HepG2 (cell line): Measurements from ENCODE around the gene TBC1D16. TPM values are rescaled to one million over a fixed set of nuclear protein-coding genes. Genes with fewer than 3 reads are reported as not detected.

ENCODE experiments used
- ATAC-seq: fragments of 200-7000 bp; cut with Tn5 transposase; 3 replicates; pipeline ENCODE4 v1.9.1; 2020; ENCODE audit warnings: mild to moderate bottlenecking, moderate library complexity
- BruUV-seq: library from RNA; stranded (reverse); fragments of 400-500 nt; replicated peaks from 2 replicates; lab custom pipeline; 2021; lab: Mats Ljungman, UMichigan
- CTCF ChIA-PET: fragments of 300-600 bp; formaldehyde crosslinking; extraction: SDS; loops from one replicate; lab custom pipeline; 2021; ENCODE audit warnings: low total read pairs, inconsistent platforms, low intra/inter-chr PET ratio; lab: Yijun Ruan, JAX
- POLR2A ChIA-PET: fragments of 350-600 bp; sonication (Branson Sonifier 250); formaldehyde crosslinking; loops from one replicate; lab custom pipeline; 2020; ENCODE audit warnings: antibody characterized with exemption, inconsistent platforms; lab: Yijun Ruan, JAX
- DNase-seq: peaks from one replicate; pipeline ENCODE4 v3.0.0-alpha.2; 2015; ENCODE audit warnings: low spot score
- FAIRE-seq: peaks from 3 replicates; lab custom pipeline; 2011; peaks lifted over from hg19 to GRCh38; lab: Jason Lieb, UNC
- H2AFZ ChIP-seq: one replicate; pipeline ENCODE4 v1.6.1; 2011; ENCODE audit warnings: low read length, inconsistent platforms
- H3K27ac ChIP-seq: fragments of 300-600 bp; 3 replicates; pipeline ENCODE4 v1.8.0; 2011; ENCODE audit warnings: mixed run types, mild to moderate bottlenecking, mixed read lengths, low read length, inconsistent platforms; ENCODE audit not compliant: insufficient read depth; ENCODE audit errors: extremely low read length
- H3K27me3 ChIP-seq, 2 experiments: fragments of 200-600 bp in 1 of 2; 2 replicates in 1 of 2; 3 replicates in 1 of 2; pipeline versions ENCODE4 v1.6.0 to v1.8.0; 2011; ENCODE audit warnings: low read length in 2 of 2, mild to moderate bottlenecking in 2 of 2, moderate library complexity in 2 of 2, inconsistent platforms in 1 of 2; ENCODE audit not compliant: insufficient read depth in 2 of 2, control insufficient read depth in 1 of 2
- H3K36me3 ChIP-seq, 2 experiments: fragments of 200-600 bp in 1 of 2; replicated peaks in 1 of 2; 2 replicates in 1 of 2; 3 replicates in 1 of 2; pipeline versions ENCODE4 v1.5.1 to v1.8.0; 2011; ENCODE audit warnings: low read length in 2 of 2, inconsistent platforms in 1 of 2; ENCODE audit not compliant: insufficient read depth in 2 of 2, control insufficient read depth in 1 of 2
- H3K4me1 ChIP-seq: 2 replicates; pipeline ENCODE4 v1.5.1; 2012; ENCODE audit warnings: low read length, inconsistent platforms; ENCODE audit not compliant: insufficient read depth
- H3K4me2 ChIP-seq: 2 replicates; pipeline ENCODE4 v1.6.0; 2011; ENCODE audit warnings: low read depth, low read length, inconsistent platforms
- H3K4me3 ChIP-seq, 3 experiments: fragments of 200-600 bp in 1 of 3; sonication (generic), shearing (Covaris generic) in 1 of 3; replicated peaks in 1 of 3; 2 replicates each; pipeline ENCODE4 v1.5.1; 2011 to 2016; ENCODE audit warnings: low read length in 3 of 3, inconsistent platforms in 2 of 3, low read depth in 2 of 3, mild to moderate bottlenecking in 2 of 3, control low read depth in 1 of 3, mixed read lengths in 1 of 3; ENCODE audit not compliant: insufficient read depth in 1 of 3
- H3K79me2 ChIP-seq: one replicate; pipeline ENCODE4 v1.6.1; 2011; ENCODE audit warnings: low read length, inconsistent platforms; ENCODE audit not compliant: insufficient read depth
- H3K9ac ChIP-seq: 2 replicates; pipeline ENCODE4 v1.6.0; 2011; ENCODE audit warnings: mild to moderate bottlenecking, low read depth, low read length, inconsistent platforms; ENCODE audit not compliant: insufficient read depth
- H3K9me3 ChIP-seq: 2 replicates; pipeline ENCODE4 v1.5.1; 2012; ENCODE audit warnings: mild to moderate bottlenecking, low read length
- H4K20me1 ChIP-seq: 2 replicates; pipeline ENCODE4 v1.6.0; 2011; ENCODE audit warnings: inconsistent platforms, mild to moderate bottlenecking, low read length, moderate library complexity; ENCODE audit not compliant: insufficient read depth
- AGO2 ChIP-seq: fragments of 200-400 bp; formaldehyde crosslinking; optimal IDR thresholded peaks from 2 replicates; pipeline ENCODE3; 2017; ENCODE audit warnings: mild to moderate bottlenecking, low read depth, low read length, moderate library complexity
- HIVEP1 ChIP-seq: sonication (generic); formaldehyde crosslinking; IDR thresholded peaks from 2 replicates; pipeline ENCODE4 v1.4.0; 2020; ENCODE audit warnings: mild to moderate bottlenecking, missing genetic modification reagents
- HOXA7 ChIP-seq: sonication (generic); formaldehyde crosslinking; IDR thresholded peaks from 2 replicates; pipeline ENCODE4 v1.8.1; 2022; ENCODE audit warnings: mild to moderate bottlenecking, missing genetic modification reagents, moderate library complexity
- LCORL ChIP-seq, 2 experiments: fragments of 450-650 bp in 1 of 2; sonication (generic) in 1 of 2; formaldehyde crosslinking in 1 of 2; IDR thresholded peaks; 2 replicates each; pipeline versions ENCODE4 v1.5.0 to v1.6.1; 2017 to 2020; ENCODE audit warnings: antibody characterized with exemption in 1 of 2, missing genetic modification reagents in 1 of 2
- MIER3 ChIP-seq: IDR thresholded peaks from 2 replicates; pipeline ENCODE4 v1.6.1; 2016; ENCODE audit warnings: missing compliant biosample characterization, borderline replicate concordance
- NR2F6 ChIP-seq, 2 experiments: IDR thresholded peaks; 2 replicates each; pipeline ENCODE4 v1.6.1; 2016; ENCODE audit warnings: antibody characterized with exemption in 1 of 2, mild to moderate bottlenecking in 1 of 2
- PITX1 ChIP-seq: sonication (generic); formaldehyde crosslinking; IDR thresholded peaks from 2 replicates; pipeline ENCODE4 v1.5.1; 2020; ENCODE audit warnings: mild to moderate bottlenecking, missing genetic modification reagents
- SSRP1 ChIP-seq: IDR thresholded peaks from 2 replicates; pipeline ENCODE4 v1.6.1; 2016; ENCODE audit warnings: control low read depth
- TBX2 ChIP-seq: sonication (generic); formaldehyde crosslinking; IDR thresholded peaks from 2 replicates; pipeline ENCODE4 v1.5.0; 2020; ENCODE audit warnings: missing genetic modification reagents, mild to moderate bottlenecking, borderline replicate concordance
- ZFY ChIP-seq: sonication (generic); formaldehyde crosslinking; IDR thresholded peaks from 2 replicates; pipeline ENCODE4 v1.4.0; 2020; ENCODE audit warnings: missing genetic modification reagents
- ZMYM3 ChIP-seq: sonication (generic); formaldehyde crosslinking; IDR thresholded peaks from 2 replicates; pipeline ENCODE4 v1.5.1; 2020; ENCODE audit warnings: mild to moderate bottlenecking, missing genetic modification reagents
- ZNF749 ChIP-seq: sonication (generic); formaldehyde crosslinking; IDR thresholded peaks from 2 replicates; pipeline ENCODE4 v1.8.0; 2022; ENCODE audit warnings: mild to moderate bottlenecking, missing genetic modification reagents, moderate library complexity, borderline replicate concordance
- ZNF772 ChIP-seq: sonication (generic); formaldehyde crosslinking; IDR thresholded peaks from 2 replicates; pipeline ENCODE4 v1.5.0; 2020; ENCODE audit warnings: mild to moderate bottlenecking, missing genetic modification reagents
- ZNF777 ChIP-seq: sonication (generic); formaldehyde crosslinking; IDR thresholded peaks from 2 replicates; pipeline ENCODE4 v1.4.0; 2020; ENCODE audit warnings: missing genetic modification reagents
- ZNF879 ChIP-seq: sonication (generic); formaldehyde crosslinking; IDR thresholded peaks from 2 replicates; pipeline ENCODE4 v1.8.1; 2023; ENCODE audit warnings: missing genetic modification reagents
- ZNF891 ChIP-seq: sonication (generic); formaldehyde crosslinking; IDR thresholded peaks from 2 replicates; pipeline ENCODE4 v1.5.0; 2020; ENCODE audit warnings: mild to moderate bottlenecking, missing genetic modification reagents
- WGBS: methylation state at CpG from one replicate; pipeline ENCODE4 v1.1.6; 2017; ENCODE audit warnings: low lambda C conversion rate; 5-methylcytosine and 5-hydroxymethylcytosine counted together
- in situ Hi-C: cut with HindIII; loops from 2 replicates; pipeline ENCODE4 v1.10.0; 2017; ENCODE audit warnings: low pct_unique_long_range_greater_than_20kb; ENCODE audit not compliant: extremely low pct_ligation_motif_present
- intact Hi-C: fragments of 100-400 bp; cut with micrococcal nuclease; formaldehyde crosslinking; loops from one replicate; pipeline ENCODE4 v1.10.0; 2022; ENCODE audit not compliant: unreplicated experiment
- polyA plus RNA-seq, 8 experiments: library from polyadenylated mRNA; depleted of rRNA in 3 of 8; stranded (reverse) in 7 of 8; unstranded in 1 of 8; fragments of >200 nt; fragmentation: Illumina TruSeq in 4 of 8; extraction: Trizol in 4 of 8; gene quantifications; 2 replicates each; pipeline versions ENCODE4 v1.2.1 to v1.2.3, GENCODE V29; 2011 to 2016; ENCODE audit warnings: low read depth in 4 of 8, missing spikeins in 1 of 8, mixed read lengths in 1 of 8; ENCODE audit not compliant: insufficient read depth in 1 of 8
- total RNA-seq, 5 experiments: library from RNA; depleted of rRNA; stranded (reverse); fragments of >200 nt; fragmentation: Illumina TruSeq; extraction: Trizol; gene quantifications; 2 replicates each; pipeline ENCODE4 v1.2.3, GENCODE V29; 2016; ENCODE audit warnings: low read depth in 1 of 5
- TF ChIP-seq, protein P1 (sequence below): sonication (generic); formaldehyde crosslinking; IDR thresholded peaks from 2 replicates; pipeline ENCODE4 v1.4.0; 2020; ENCODE audit warnings: low read depth, mild to moderate bottlenecking, missing genetic modification reagents
- TF ChIP-seq, protein P2 (sequence below): IDR thresholded peaks from 2 replicates; pipeline ENCODE4 v1.6.1; 2016
- TF ChIP-seq, protein P3 (sequence below): sonication (generic); formaldehyde crosslinking; IDR thresholded peaks from 2 replicates; pipeline ENCODE4 v1.4.0; 2020; ENCODE audit warnings: missing genetic modification reagents

Gene TBC1D16
- total and polyA plus RNA-seq, 2 of the 13 experiments (the other 11 are each of a cell fraction or from before 2014, with no cell fraction given): 14.9 to 24.9 TPM

DNA sequence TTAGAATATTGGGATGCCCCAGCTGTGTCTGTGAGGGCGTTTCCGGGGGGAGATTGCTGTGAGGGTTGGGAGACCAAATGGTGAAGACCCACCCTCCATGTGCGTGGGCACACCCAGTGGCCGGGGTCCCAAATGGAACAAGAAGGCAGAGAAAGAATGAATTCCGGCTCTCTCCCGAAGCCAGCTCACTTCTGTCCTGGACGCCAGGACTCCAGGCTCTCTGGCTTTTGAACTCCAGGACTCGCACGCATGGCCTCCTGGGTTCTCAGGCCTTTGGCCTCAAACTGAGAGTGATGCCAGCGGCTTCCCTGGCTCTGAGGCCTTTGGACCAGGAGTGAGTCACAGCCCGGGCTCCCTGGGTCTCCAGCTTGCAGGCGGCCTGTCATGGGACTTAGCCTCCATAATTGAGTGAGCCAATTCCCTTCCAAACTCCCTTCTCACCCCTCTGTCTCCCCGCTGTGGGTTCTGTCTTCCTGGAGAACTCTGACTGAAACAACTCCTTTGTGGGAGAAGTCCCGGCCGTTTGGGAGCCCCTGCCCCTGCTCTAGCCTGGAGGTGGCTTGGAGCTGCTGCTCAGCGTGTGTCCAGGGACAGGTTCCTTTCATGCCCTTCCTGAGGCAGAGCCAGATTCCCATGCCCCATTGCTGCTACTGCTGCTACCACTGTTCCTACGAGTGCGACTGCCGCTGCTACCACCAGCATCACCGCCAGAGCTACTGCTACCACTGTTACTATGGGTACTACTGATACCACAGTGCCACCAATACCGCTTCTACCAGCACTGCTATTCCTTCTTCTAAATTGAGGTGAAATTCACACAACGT is 146.6 kb downstream of the TBC1D16 start:
- Histone ChIP-seq H3K9ac (no peak overlapping the region), H3K79me2 (no peaks in the 10 kb centered on the region), H3K4me1 (peaks cover 15% of the 10 kb centered on the region), H3K9me3 (no peaks in the 10 kb centered on the region), H3K4me3 (peak overlapping the region in 1 of 3 experiments; percentile 34; a peak in 2 of 6 replicates), H3K4me2 (peak overlapping the region; percentile 54), H3K36me3 (no peaks in the 10 kb centered on the region), H2AFZ (no peak overlapping the region), H3K27me3 (peaks cover 2 to 38% of the 10 kb centered on the region in 2 experiments; a peak in 4 of 5 replicates), H4K20me1 (no peaks in the 10 kb centered on the region), H3K27ac (no peak overlapping the region)
- in situ Hi-C loops: no loop called here
- 44% methylated on average over 20 of the region's 22 CpGs for WGBS
- BruUV-seq: no TSS peak
- DNase-seq (peak; percentile 63), FAIRE-seq (no peak), ATAC-seq (peak; percentile 91)
- intact Hi-C loops: no loop called here
- CTCF ChIA-PET: no interaction called here
- POLR2A ChIA-PET: interaction anchor here (1.4 kb wide), 2 partner anchors 39 to 50 kb away, joined by 4 to 5 read pairs; partner anchors contain the start of gene CBX4
- 0 out of 2 replicates have a peak, but pooled peaks have one; percentile 44 for TF ChIP-seq HIVEP1 (CRISPR knock-in tag)
- no peak for TF ChIP-seq ZNF777
- TF ChIP-seq TBX2 (CRISPR knock-in tag): 0 out of 2 replicates have a peak, but pooled peaks have one; percentile 34
- TF ChIP-seq ZMYM3: peak; percentile 57; the same call in 1 of the 2 replicates
- no peak; the same call in 1 of the 2 replicates for TF ChIP-seq ZNF891 (CRISPR knock-in tag)
- no peak for TF ChIP-seq SSRP1 (CRISPR knock-in tag)
- TF ChIP-seq LCORL (IDR thresholded peaks at IDR 0.05): no peak
- TF ChIP-seq LCORL (CRISPR knock-in tag; IDR thresholded peaks at IDR 0.05): peak; percentile 94
- TF ChIP-seq NR2F6 (IDR thresholded peaks at IDR 0.05): no peak
- TF ChIP-seq NR2F6 (CRISPR knock-in tag; IDR thresholded peaks at IDR 0.05): peak; percentile 35; the same call in 1 of the 2 replicates
- no peak for TF ChIP-seq ZNF879
- no peak for TF ChIP-seq ZNF749 (CRISPR knock-in tag)
- 0 out of 2 replicates have a peak, but pooled peaks have one; percentile 19 for TF ChIP-seq PITX1 (CRISPR knock-in tag)
- peak; percentile 60 for TF ChIP-seq ZFY
- no peak for TF ChIP-seq AGO2
- TF ChIP-seq, protein P1, sequence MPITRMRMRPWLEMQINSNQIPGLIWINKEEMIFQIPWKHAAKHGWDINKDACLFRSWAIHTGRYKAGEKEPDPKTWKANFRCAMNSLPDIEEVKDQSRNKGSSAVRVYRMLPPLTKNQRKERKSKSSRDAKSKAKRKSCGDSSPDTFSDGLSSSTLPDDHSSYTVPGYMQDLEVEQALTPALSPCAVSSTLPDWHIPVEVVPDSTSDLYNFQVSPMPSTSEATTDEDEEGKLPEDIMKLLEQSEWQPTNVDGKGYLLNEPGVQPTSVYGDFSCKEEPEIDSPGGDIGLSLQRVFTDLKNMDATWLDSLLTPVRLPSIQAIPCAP: no peak
- TF ChIP-seq MIER3: 0 out of 2 replicates have a peak, but pooled peaks have one; percentile 61
- TF ChIP-seq, protein P2, sequence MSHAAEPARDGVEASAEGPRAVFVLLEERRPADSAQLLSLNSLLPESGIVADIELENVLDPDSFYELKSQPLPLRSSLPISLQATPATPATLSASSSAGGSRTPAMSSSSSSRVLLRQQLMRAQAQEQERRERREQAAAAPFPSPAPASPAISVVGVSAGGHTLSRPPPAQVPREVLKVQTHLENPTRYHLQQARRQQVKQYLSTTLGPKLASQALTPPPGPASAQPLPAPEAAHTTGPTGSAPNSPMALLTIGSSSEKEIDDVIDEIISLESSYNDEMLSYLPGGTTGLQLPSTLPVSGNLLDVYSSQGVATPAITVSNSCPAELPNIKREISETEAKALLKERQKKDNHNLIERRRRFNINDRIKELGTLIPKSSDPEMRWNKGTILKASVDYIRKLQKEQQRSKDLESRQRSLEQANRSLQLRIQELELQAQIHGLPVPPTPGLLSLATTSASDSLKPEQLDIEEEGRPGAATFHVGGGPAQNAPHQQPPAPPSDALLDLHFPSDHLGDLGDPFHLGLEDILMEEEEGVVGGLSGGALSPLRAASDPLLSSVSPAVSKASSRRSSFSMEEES: no peak
- TF ChIP-seq HOXA7: no peak
- no peak for TF ChIP-seq ZNF772 (CRISPR knock-in tag)
- TF ChIP-seq, protein P3, sequence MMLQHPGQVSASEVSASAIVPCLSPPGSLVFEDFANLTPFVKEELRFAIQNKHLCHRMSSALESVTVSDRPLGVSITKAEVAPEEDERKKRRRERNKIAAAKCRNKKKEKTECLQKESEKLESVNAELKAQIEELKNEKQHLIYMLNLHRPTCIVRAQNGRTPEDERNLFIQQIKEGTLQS: 0 out of 2 replicates have a peak, but pooled peaks have one; percentile 26
